ENCODE results near the gene DNAH2. TPM values are rescaled to one million over a fixed set of nuclear protein-coding genes. Genes with fewer than 3 reads are reported as not detected.

Gene DNAH2
- total and polyA plus RNA-seq, 2 of the 8 experiments (the other 6 are each of a cell fraction or from before 2014, with no cell fraction given) = 0.13 to 0.18 TPM

GRCh38 chr17:7714721-7715594, 2.6 kb upstream of the DNAH2 start (continued):
- no peak for TF ChIP-seq SIN3A (conservative IDR thresholded peaks at IDR 0.05 in 1 of 2, IDR thresholded peaks at IDR 0.05 in 1 of 2; ENCODE audit: low read depth in 1 of 2, low read length in 2 of 2)
- no peak for TF ChIP-seq ATF2 (IDR thresholded peaks at IDR 0.05; ENCODE audit: low read length)
